H1 (cell line): ENCODE data around the gene ISOC2. TPM values are rescaled to one million over a fixed set of nuclear protein-coding genes. Genes with fewer than 3 reads are reported as not detected.

ENCODE experiments used
- CTCF ChIA-PET: fragments of 300-600 bp; sonication (Branson Sonifier 250); formaldehyde crosslinking; loops from one replicate; lab custom pipeline; 2021; ENCODE audit not compliant: partially characterized antibody; lab: Charles Lee
- POLR2A ChIA-PET: fragments of 300-600 bp; sonication (Branson Sonifier 250); formaldehyde crosslinking; loops from one replicate; lab custom pipeline; 2021; ENCODE audit warnings: inconsistent platforms; ENCODE audit not compliant: partially characterized antibody; lab: Charles Lee
- DNase-seq, 2 experiments: peaks; one replicate each; pipeline versions ENCODE4 v3.0.0 to v3.0.0-alpha.2; 2010 to 2022; ENCODE audit warnings: low spot score in 2 of 2, low read depth in 1 of 2, mixed read lengths in 1 of 2
- FAIRE-seq: peaks from 2 replicates; lab custom pipeline; 2011; peaks lifted over from hg19 to GRCh38; lab: Jason Lieb, UNC
- H2AFZ ChIP-seq: 2 replicates; pipeline ENCODE4 v1.8.1; 2012; ENCODE audit warnings: low read length, inconsistent platforms
- H2AK5ac ChIP-seq: 2 replicates; pipeline ENCODE4 v1.6.1; 2013; ENCODE audit warnings: low read depth, low read length
- H2BK120ac ChIP-seq: replicated peaks from 2 replicates; pipeline ENCODE3; 2013; ENCODE audit warnings: low read depth, low read length, inconsistent platforms
- H2BK12ac ChIP-seq: 2 replicates; pipeline ENCODE4 v1.6.1; 2013; ENCODE audit warnings: low read depth, low read length
- H2BK15ac ChIP-seq: 2 replicates; pipeline ENCODE4 v1.6.1; 2013; ENCODE audit warnings: low read length
- H2BK20ac ChIP-seq: 2 replicates; pipeline ENCODE4 v1.6.1; 2013; ENCODE audit warnings: low read length
- H2BK5ac ChIP-seq: 2 replicates; pipeline ENCODE4 v1.6.1; 2013; ENCODE audit warnings: low read depth, low read length
- H3K14ac ChIP-seq: 2 replicates; pipeline ENCODE4 v1.6.1; 2013; ENCODE audit warnings: inconsistent platforms; ENCODE audit not compliant: insufficient read length
- H3K18ac ChIP-seq: 2 replicates; pipeline ENCODE4 v1.6.1; 2013; ENCODE audit warnings: low read length; ENCODE audit errors: extremely low read depth
- H3K23ac ChIP-seq: 2 replicates; pipeline ENCODE4 v1.6.1; 2013; ENCODE audit warnings: inconsistent platforms; ENCODE audit not compliant: insufficient read length
- H3K23me2 ChIP-seq: 2 replicates; pipeline ENCODE4 v1.6.1; 2013; ENCODE audit warnings: low read depth, low read length
- H3K27ac ChIP-seq: 2 replicates; pipeline ENCODE4 v1.6.1; 2011; ENCODE audit warnings: low read depth, low read length, inconsistent platforms
- H3K27me3 ChIP-seq, 4 experiments: replicated peaks in 1 of 4; 1 replicate in 1 of 4; 2 replicates in 3 of 4; pipeline versions ENCODE4 v1.6.1 to v1.8.1; 2011 to 2013; ENCODE audit warnings: low read length in 3 of 4, mild to moderate bottlenecking in 3 of 4, inconsistent platforms in 2 of 4, mixed read lengths in 2 of 4, moderate library complexity in 1 of 4; ENCODE audit not compliant: control insufficient read depth in 3 of 4, insufficient read depth in 3 of 4; ENCODE audit errors: extremely low read depth in 1 of 4
- H3K36me3 ChIP-seq, 4 experiments: 2 replicates each; pipeline versions ENCODE4 v1.6.1 to v1.8.1; 2011 to 2013; ENCODE audit warnings: mild to moderate bottlenecking in 4 of 4, low read length in 3 of 4, moderate library complexity in 2 of 4, control low read depth in 1 of 4, inconsistent platforms in 1 of 4; ENCODE audit not compliant: insufficient read depth in 4 of 4, control insufficient read depth in 2 of 4
- H3K4ac ChIP-seq: replicated peaks from 2 replicates; pipeline ENCODE3; 2013; ENCODE audit warnings: low read length, low read depth, mixed read lengths, inconsistent platforms; ENCODE audit not compliant: insufficient read length
- H3K4me1 ChIP-seq, 4 experiments: replicated peaks in 1 of 4; 1 replicate in 1 of 4; 2 replicates in 3 of 4; pipeline versions ENCODE4 v1.6.1 to v1.8.1; 2011 to 2013; ENCODE audit warnings: low read length in 3 of 4, inconsistent platforms in 2 of 4, mixed read lengths in 1 of 4; ENCODE audit not compliant: insufficient read depth in 4 of 4, control insufficient read depth in 3 of 4
- H3K4me2 ChIP-seq, 2 experiments: 2 replicates each; pipeline versions ENCODE4 v1.6.1 to v1.8.1; 2011 to 2013; ENCODE audit warnings: low read depth in 2 of 2, low read length in 2 of 2, control low read depth in 1 of 2, inconsistent platforms in 1 of 2, mild to moderate bottlenecking in 1 of 2; ENCODE audit not compliant: insufficient read depth in 1 of 2
- H3K4me3 ChIP-seq, 4 experiments: fragments of 200-600, 300-600 bp in 1 of 4; sonication (generic), shearing (Covaris generic), sonication (Bioruptor Twin) in 1 of 4; 2 replicates each; pipeline versions ENCODE4 v1.5.1 to v1.8.1; 2011 to 2016; ENCODE audit warnings: low read length in 4 of 4, low read depth in 3 of 4, control low read depth in 2 of 4, inconsistent platforms in 2 of 4, mild to moderate bottlenecking in 2 of 4, mixed read lengths in 1 of 4, moderate library complexity in 1 of 4; ENCODE audit not compliant: insufficient read depth in 2 of 4; ENCODE audit errors: extremely low read depth in 1 of 4
- H3K56ac ChIP-seq: replicated peaks from 2 replicates; pipeline ENCODE3; 2013; ENCODE audit warnings: low read depth, mild to moderate bottlenecking, mixed read lengths, low read length, inconsistent platforms; ENCODE audit not compliant: insufficient read length
- H3K79me1 ChIP-seq: 2 replicates; pipeline ENCODE4 v1.6.1; 2013; ENCODE audit warnings: low read depth, low read length, control low read depth
- H3K79me2 ChIP-seq, 2 experiments: 2 replicates each; pipeline versions ENCODE4 v1.6.1 to v1.8.1; 2012 to 2013; ENCODE audit warnings: low read length in 2 of 2, mild to moderate bottlenecking in 2 of 2, inconsistent platforms in 1 of 2; ENCODE audit not compliant: insufficient read depth in 2 of 2, control insufficient read depth in 1 of 2
- H3K9ac ChIP-seq, 4 experiments: replicated peaks in 1 of 4; 1 replicate in 1 of 4; 2 replicates in 3 of 4; pipeline versions ENCODE4 v1.6.1 to v1.8.1; 2011 to 2013; ENCODE audit warnings: low read depth in 3 of 4, low read length in 3 of 4, control low read depth in 2 of 4, mild to moderate bottlenecking in 2 of 4, moderate library complexity in 2 of 4, inconsistent platforms in 1 of 4; ENCODE audit errors: extremely low read depth in 1 of 4
- H3K9me3 ChIP-seq, 2 experiments: 2 replicates each; pipeline versions ENCODE4 v1.6.1 to v1.8.1; 2012 to 2013; ENCODE audit warnings: mild to moderate bottlenecking in 2 of 2, moderate library complexity in 2 of 2, control low read depth in 1 of 2, inconsistent platforms in 1 of 2, low read depth in 1 of 2, low read length in 1 of 2, mixed read lengths in 1 of 2; ENCODE audit not compliant: insufficient read depth in 2 of 2
- H4K20me1 ChIP-seq, 2 experiments: replicated peaks in 1 of 2; 2 replicates each; pipeline versions ENCODE3 to v1.8.1; 2011 to 2013; ENCODE audit warnings: inconsistent platforms in 2 of 2, low read length in 2 of 2, mild to moderate bottlenecking in 1 of 2; ENCODE audit not compliant: insufficient read depth in 2 of 2, control insufficient read depth in 1 of 2
- H4K5ac ChIP-seq: 2 replicates; pipeline ENCODE4 v1.6.1; 2013; ENCODE audit warnings: low read length, low read depth, mixed read lengths, inconsistent platforms; ENCODE audit not compliant: insufficient read length
- H4K8ac ChIP-seq: 2 replicates; pipeline ENCODE4 v1.8.0; 2013; ENCODE audit warnings: mild to moderate bottlenecking, moderate library complexity, low read length, inconsistent platforms; ENCODE audit not compliant: insufficient read depth; ENCODE audit errors: extremely low read depth
- H4K91ac ChIP-seq: replicated peaks from 2 replicates; pipeline ENCODE3; 2013; ENCODE audit warnings: low read length, mixed read lengths, inconsistent platforms; ENCODE audit not compliant: insufficient read length
- EP300 ChIP-seq, 2 experiments: IDR thresholded peaks; 1 replicate in 1 of 2; 2 replicates in 1 of 2; pipeline ENCODE4 v1.6.1; 2011 to 2012; ENCODE audit warnings: low read depth in 2 of 2, low read length in 2 of 2, mild to moderate bottlenecking in 2 of 2, borderline replicate concordance in 1 of 2, inconsistent platforms in 1 of 2, moderate library complexity in 1 of 2
- GABPA ChIP-seq: IDR thresholded peaks from 2 replicates; pipeline ENCODE4 v1.6.1; 2011; ENCODE audit warnings: mild to moderate bottlenecking, low read length, moderate library complexity, borderline replicate concordance; ENCODE audit not compliant: insufficient read depth
- HDAC2 ChIP-seq, 2 experiments: fragments of 300-600 bp in 1 of 2; sonication (generic) in 1 of 2; IDR thresholded peaks; 2 replicates each; pipeline ENCODE4 v1.6.1; 2011 to 2012; ENCODE audit warnings: low read depth in 2 of 2, low read length in 2 of 2, mild to moderate bottlenecking in 2 of 2, moderate library complexity in 2 of 2, borderline replicate concordance in 1 of 2, inconsistent platforms in 1 of 2
- JUN ChIP-seq: IDR thresholded peaks from 2 replicates; pipeline ENCODE4 v1.6.1; 2011; ENCODE audit warnings: low read depth, mild to moderate bottlenecking, improper control_type of control experiment, low read length
- KDM1A ChIP-seq: fragments of 200-600, 300-600 bp; sonication (generic); IDR thresholded peaks from 2 replicates; pipeline ENCODE4 v1.7.1; 2016; ENCODE audit warnings: mild to moderate bottlenecking, low read length, borderline replicate concordance
- ZNF274 ChIP-seq: IDR thresholded peaks from 2 replicates; pipeline ENCODE4 v1.7.0; 2012; ENCODE audit warnings: low read length, borderline replicate concordance; ENCODE audit errors: extremely low read depth
- WGBS, 2 experiments: shearing (Covaris generic) in 1 of 2; methylation state at CpG; one replicate each; pipeline versions ENCODE4 v1.1.6 to v1.1.7; 2013 to 2015; ENCODE audit warnings: low lambda C conversion rate in 2 of 2, mixed read lengths in 2 of 2, inconsistent platforms in 1 of 2, low coverage in 1 of 2, missing lambda C conversion rate in 1 of 2; ENCODE audit not compliant: insufficient replicate concordance in 2 of 2, insufficient coverage in 1 of 2, insufficient read length in 1 of 2; ENCODE audit errors: extremely low coverage in 1 of 2, missing lambda C conversion rate in 1 of 2; 5-methylcytosine and 5-hydroxymethylcytosine counted together
- polyA plus RNA-seq, 7 experiments: library from polyadenylated mRNA; depleted of rRNA in 3 of 7; stranded (reverse) in 5 of 7; unstranded in 2 of 7; fragments of >200 nt in 5 of 7; fragments of 200-250 nt in 2 of 7; gene quantifications; 1 replicate in 5 of 7; 2 replicates in 1 of 7; 4 replicates in 1 of 7; pipeline versions ENCODE4 v1.2.1 to v1.2.3, GENCODE V29; 2011 to 2013; ENCODE audit warnings: missing spikeins in 2 of 7, mixed read lengths in 2 of 7
- total RNA-seq: library from RNA; stranded (reverse); fragmentation: NEBNext Ultra II Directional; extraction: Animal tissue kit (Norgen Biotek cat#: 25700); gene quantifications from 2 replicates; pipeline ENCODE4 v1.2.1, GENCODE V29; 2021
- TF ChIP-seq, protein P1 (sequence below), 3 experiments: IDR thresholded peaks; 1 replicate in 2 of 3; 2 replicates in 1 of 3; pipeline versions ENCODE4 v1.5.1 to v1.6.1; 2011; ENCODE audit warnings: low read length in 3 of 3, mild to moderate bottlenecking in 3 of 3, inconsistent platforms in 2 of 3, low read depth in 1 of 3, moderate library complexity in 1 of 3; ENCODE audit not compliant: insufficient read depth in 1 of 3; ENCODE audit errors: control extremely low read depth in 1 of 3

The ISOC2 gene
- total and polyA plus RNA-seq, 2 of the 8 experiments (the other 6 are each of a cell fraction or from before 2014, with no cell fraction given) = 96.9 to 152 TPM

DNA sequence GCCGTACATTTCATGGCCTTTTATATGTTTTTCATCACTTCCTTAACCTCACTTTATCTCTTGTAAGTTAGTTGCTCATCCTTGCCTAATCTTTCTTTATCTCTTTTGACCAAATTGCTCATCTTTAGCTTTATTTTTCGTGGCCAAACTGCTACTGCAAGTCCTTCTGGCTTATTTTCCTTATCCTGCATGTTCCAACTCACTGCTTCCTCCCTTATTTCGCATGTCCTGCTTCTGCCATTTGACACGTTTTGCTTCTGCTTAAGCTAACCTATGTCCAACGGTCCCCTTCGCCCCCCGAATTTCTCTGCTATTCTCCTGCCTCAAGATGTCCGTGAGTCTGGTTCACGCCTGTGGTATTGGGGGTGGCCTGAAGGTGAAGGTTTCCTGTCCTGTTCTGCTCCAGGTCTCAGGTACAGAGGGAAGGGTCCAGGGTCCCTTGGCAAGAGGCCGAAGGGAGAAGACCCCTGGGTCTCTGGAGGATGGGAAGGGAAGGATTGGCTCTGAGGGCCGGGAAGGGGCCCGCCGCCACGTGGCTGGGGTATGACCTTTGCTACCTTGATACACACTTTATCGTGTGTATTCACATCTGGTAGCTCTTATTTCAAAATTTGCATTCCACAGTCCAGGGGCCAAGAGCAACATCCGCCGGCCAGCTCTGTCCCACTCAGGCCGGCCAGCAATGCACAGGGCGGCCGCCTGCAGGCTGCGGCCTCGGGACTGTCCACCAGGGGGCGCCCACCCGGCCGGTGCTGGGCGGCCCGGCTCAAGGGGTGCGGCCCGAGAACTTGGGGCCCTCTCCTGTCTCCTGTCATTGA lies 6.0 kb upstream of the ISOC2 start:
- Histone ChIP-seq H2BK12ac (peak overlapping the region; percentile 68; the same call in 1 of the 2 replicates), H3K9me3 (no peaks in the 10 kb centered on the region), H3K23ac (no peak overlapping the region), H2BK5ac (no peak overlapping the region), H3K9ac (no peak overlapping the region), H4K8ac (peak overlapping the region; percentile 54; the same call in 1 of the 2 replicates), H2AFZ (peak overlapping the region; percentile 38), H3K18ac (no peak overlapping the region), H4K5ac (peak overlapping the region; percentile 25), H2BK20ac (peak overlapping the region; percentile 95), H4K20me1 (no peaks in the 10 kb centered on the region), H3K27me3 (no peaks in the 10 kb centered on the region; a peak in 1 of 7 replicates), H2BK120ac (no peak overlapping the region), H3K79me1 (no peaks in the 10 kb centered on the region), H3K4ac (no peak overlapping the region), H3K79me2 (no peaks in the 10 kb centered on the region), H3K4me3 (no peak overlapping the region), H3K36me3 (no peaks in the 10 kb centered on the region), H3K27ac (no peak overlapping the region), H3K23me2 (peaks cover 1% of the 10 kb centered on the region; the same call in 1 of the 2 replicates), H3K56ac (no peak overlapping the region), H2BK15ac (peak overlapping the region; percentile 99), H3K4me2 (no peak overlapping the region), H2AK5ac (no peak overlapping the region), H4K91ac (peak overlapping the region; percentile 85), H3K4me1 (peaks cover 3 to 23% (median 11%) of the 10 kb centered on the region in 4 experiments), H3K14ac (no peak overlapping the region)
- CTCF ChIA-PET = interaction anchor here (0.6 to 3.6 kb wide), 39 partner anchors 8 to 583 kb away, joined by 3 to 31 read pairs (median 4); partner anchors contain the start of genes FIZ1, NAT14, ZNF579 and ZNF628
- WGBS, 2 experiments = 46% methylated on average over 29 of the region's 29 CpGs; no CpG with 5 or more reads in 1 of the 2 experiments
- POLR2A ChIA-PET = interaction anchor here (0.6 to 2.6 kb wide), 13 partner anchors 9 to 157 kb away, joined by 3 to 9 read pairs (median 4); partner anchors contain the start of genes FIZ1, NAT14, ZNF524 and ZNF628
- no peak for FAIRE-seq
- peak in 1 of 2 experiments; percentile 94 for DNase-seq
- TF ChIP-seq ZNF274 (no peak), GABPA (0 out of 2 replicates have a peak, but pooled peaks have one; percentile 65), EP300 (IDR thresholded peaks at IDR 0.05; ENCODE audit: borderline replicate concordance in 1 of 2, low read depth in 2 of 2, low read length in 2 of 2) (peak in 1 of 2 experiments; percentile 63; a peak in 1 of 3 replicates), JUN (no peak), HDAC2 (IDR thresholded peaks at IDR 0.05; ENCODE audit: borderline replicate concordance in 1 of 2, low read depth in 2 of 2, low read length in 2 of 2) (peak in 1 of 2 experiments; percentile 74; a peak in 1 of 4 replicates), KDM1A (peak; percentile 39; the same call in 1 of the 2 replicates)
- TF ChIP-seq, protein P1, sequence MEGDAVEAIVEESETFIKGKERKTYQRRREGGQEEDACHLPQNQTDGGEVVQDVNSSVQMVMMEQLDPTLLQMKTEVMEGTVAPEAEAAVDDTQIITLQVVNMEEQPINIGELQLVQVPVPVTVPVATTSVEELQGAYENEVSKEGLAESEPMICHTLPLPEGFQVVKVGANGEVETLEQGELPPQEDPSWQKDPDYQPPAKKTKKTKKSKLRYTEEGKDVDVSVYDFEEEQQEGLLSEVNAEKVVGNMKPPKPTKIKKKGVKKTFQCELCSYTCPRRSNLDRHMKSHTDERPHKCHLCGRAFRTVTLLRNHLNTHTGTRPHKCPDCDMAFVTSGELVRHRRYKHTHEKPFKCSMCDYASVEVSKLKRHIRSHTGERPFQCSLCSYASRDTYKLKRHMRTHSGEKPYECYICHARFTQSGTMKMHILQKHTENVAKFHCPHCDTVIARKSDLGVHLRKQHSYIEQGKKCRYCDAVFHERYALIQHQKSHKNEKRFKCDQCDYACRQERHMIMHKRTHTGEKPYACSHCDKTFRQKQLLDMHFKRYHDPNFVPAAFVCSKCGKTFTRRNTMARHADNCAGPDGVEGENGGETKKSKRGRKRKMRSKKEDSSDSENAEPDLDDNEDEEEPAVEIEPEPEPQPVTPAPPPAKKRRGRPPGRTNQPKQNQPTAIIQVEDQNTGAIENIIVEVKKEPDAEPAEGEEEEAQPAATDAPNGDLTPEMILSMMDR (IDR thresholded peaks at IDR 0.05; ENCODE audit: control extremely low read depth in 1 of 3, insufficient read depth in 1 of 3, low read depth in 1 of 3, low read length in 3 of 3) = peak; percentile 87 to 93 (median 89)
